ENCODE measurements around the gene ESRRA.

Gene ESRRA

DNA sequence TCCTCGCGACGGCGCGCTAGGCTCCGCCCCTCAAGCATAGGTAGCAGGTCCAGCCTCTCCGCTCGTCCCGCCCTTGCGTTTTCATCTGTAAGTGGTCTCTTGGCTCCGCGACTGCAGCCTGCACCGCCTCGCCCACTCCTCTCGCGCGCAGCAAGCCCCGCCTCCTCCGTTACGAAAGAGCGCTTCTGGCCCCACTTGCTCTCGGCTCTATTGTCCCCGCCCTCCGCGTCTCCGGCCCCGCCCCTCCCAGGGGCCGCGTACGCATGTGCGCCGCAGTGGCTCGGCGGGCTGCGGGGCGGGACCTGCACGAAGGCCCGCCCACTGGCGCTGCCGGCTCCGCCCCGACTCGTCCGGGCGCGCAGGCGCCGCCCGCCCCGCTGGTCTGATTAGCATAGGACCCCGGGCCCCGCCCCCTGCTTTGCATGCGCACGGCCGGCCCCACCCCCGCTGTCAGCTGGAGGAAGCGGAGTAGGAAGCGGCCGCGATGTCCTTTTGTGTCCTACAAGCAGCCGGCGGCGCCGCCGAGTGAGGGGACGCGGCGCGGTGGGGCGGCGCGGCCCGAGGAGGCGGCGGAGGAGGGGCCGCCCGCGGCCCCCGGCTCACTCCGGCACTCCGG lies at the start of gene ESRRA:
ESRRA (plus strand) TSS at position 450 of the 616 bp plus-strand sequence. CDS start 1,656 bp downstream, outside the sequence.
- H3K27ac ChIP-seq (ENCODE audit: low read depth in 2 of 2, low read length in 2 of 2) = peak within 1 kb of the TSS; percentile 99 to 100
- peaks cover 4 to 5% of the 10 kb centered on the region in 2 donors for H3K27me3 ChIP-seq (ENCODE audit: control insufficient read depth in 2 of 2, insufficient read depth in 2 of 2, low read length in 2 of 2)
- peaks cover 27 to 31% of the 10 kb centered on the region in 2 donors for H3K4me1 ChIP-seq (ENCODE audit: control insufficient read depth in 2 of 2, insufficient read depth in 2 of 2, low read length in 2 of 2)
- peak within 1 kb of the TSS; percentile 73 to 92 for H3K4me3 ChIP-seq (ENCODE audit: low read length in 2 of 2)
- H3K36me3 ChIP-seq (ENCODE audit: control insufficient read depth in 2 of 2, insufficient read depth in 2 of 2, low read length in 2 of 2) = peaks cover 0 to 6% of the 10 kb centered on the region in 2 donors
- no peaks in the 10 kb centered on the region for H3K9me3 ChIP-seq (ENCODE audit: control insufficient read depth in 2 of 2, low read length in 2 of 2)
- peak within 1 kb of the TSS; percentile 89 to 90 for H3K9ac ChIP-seq (ENCODE audit: low read depth in 1 of 2, low read length in 2 of 2)

DNA sequence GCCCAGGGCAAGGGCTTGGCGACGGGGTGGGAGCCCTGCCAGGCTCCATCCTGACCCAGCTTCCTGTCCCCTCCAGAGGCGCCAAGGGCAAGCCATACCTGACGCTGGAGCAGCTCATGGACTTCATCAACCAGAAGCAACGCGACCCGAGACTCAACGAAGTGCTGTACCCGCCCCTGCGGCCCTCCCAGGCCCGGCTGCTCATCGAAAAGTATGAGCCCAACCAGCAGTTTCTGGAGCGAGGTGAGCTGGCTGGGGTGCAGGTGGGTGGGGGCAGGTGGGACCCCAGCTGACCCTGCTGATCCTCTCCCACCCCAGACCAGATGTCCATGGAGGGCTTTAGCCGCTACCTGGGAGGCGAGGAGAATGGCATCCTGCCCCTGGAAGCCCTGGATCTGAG lies 49.0 kb upstream of the ESRRA start:
- Histone ChIP-seq H3K36me3 (ENCODE audit: control insufficient read depth in 2 of 2, insufficient read depth in 2 of 2, low read length in 2 of 2) (peaks cover 41 to 50% of the 10 kb centered on the region in 2 donors), H3K4me3 (ENCODE audit: low read length in 2 of 2) (no peak overlapping the region), H3K9me3 (ENCODE audit: control insufficient read depth in 2 of 2, low read length in 2 of 2) (no peaks in the 10 kb centered on the region), H3K27ac (ENCODE audit: low read depth in 2 of 2, low read length in 2 of 2) (no peak overlapping the region), H3K27me3 (ENCODE audit: control insufficient read depth in 2 of 2, insufficient read depth in 2 of 2, low read length in 2 of 2) (no peaks in the 10 kb centered on the region), H3K4me1 (ENCODE audit: control insufficient read depth in 2 of 2, insufficient read depth in 2 of 2, low read length in 2 of 2) (peaks cover 14 to 17% of the 10 kb centered on the region in 2 donors), H3K9ac (ENCODE audit: low read depth in 1 of 2, low read length in 2 of 2) (no peak overlapping the region)

DNA sequence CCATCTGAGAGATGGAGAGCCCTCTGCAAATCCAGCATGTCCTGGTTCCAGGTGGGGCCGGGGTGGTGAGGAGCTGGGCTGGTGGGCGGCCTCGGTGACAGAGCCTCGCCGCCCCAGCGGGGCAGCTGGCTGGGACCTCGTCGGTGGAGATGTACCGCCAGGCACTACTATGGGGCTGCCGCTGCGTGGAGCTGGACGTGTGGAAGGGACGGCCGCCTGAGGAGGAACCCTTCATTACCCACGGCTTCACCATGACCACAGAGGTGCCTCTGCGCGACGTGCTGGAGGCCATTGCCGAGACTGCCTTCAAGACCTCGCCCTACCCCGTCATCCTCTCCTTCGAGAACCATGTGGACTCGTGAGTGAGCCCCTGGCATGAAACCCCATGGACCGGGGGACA lies 47.0 kb upstream of the ESRRA start:
- Histone ChIP-seq H3K9ac (ENCODE audit: low read depth in 1 of 2, low read length in 2 of 2) (no peak overlapping the region), H3K9me3 (ENCODE audit: control insufficient read depth in 2 of 2, low read length in 2 of 2) (no peaks in the 10 kb centered on the region), H3K27ac (ENCODE audit: low read depth in 2 of 2, low read length in 2 of 2) (no peak overlapping the region), H3K4me1 (ENCODE audit: control insufficient read depth in 2 of 2, insufficient read depth in 2 of 2, low read length in 2 of 2) (peaks cover 2 to 6% of the 10 kb centered on the region in 2 donors), H3K27me3 (ENCODE audit: control insufficient read depth in 2 of 2, insufficient read depth in 2 of 2, low read length in 2 of 2) (no peaks in the 10 kb centered on the region), H3K36me3 (ENCODE audit: control insufficient read depth in 2 of 2, insufficient read depth in 2 of 2, low read length in 2 of 2) (peaks cover 59 to 68% of the 10 kb centered on the region in 2 donors), H3K4me3 (ENCODE audit: low read length in 2 of 2) (no peak overlapping the region)

DNA sequence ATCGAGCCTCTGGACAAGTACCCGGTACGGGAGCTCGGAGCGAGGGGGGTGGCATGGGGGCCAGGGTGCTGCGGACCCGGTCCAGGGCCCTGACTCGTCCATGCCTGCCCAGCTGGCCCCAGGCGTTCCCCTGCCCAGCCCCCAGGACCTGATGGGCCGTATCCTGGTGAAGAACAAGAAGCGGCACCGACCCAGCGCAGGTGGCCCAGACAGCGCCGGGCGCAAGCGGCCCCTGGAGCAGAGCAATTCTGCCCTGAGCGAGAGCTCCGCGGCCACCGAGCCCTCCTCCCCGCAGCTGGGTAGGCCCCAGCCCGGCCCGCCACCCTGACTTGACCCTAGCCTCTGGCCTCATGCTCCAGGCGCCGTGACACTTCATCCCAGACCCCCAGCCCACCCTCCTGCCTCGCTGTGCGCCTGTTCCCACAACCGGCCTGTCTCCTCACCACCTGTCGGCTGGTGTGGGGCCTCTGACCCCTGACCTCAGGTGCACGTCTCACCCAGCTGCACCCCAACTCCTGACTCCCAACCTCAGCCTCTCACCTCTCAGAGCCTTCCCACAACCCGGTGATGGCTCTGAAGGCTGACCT lies 46.3 kb upstream of the ESRRA start:
- Histone ChIP-seq H3K4me3 (ENCODE audit: low read length in 2 of 2) (no peak overlapping the region), H3K9ac (ENCODE audit: low read depth in 1 of 2, low read length in 2 of 2) (no peak overlapping the region), H3K36me3 (ENCODE audit: control insufficient read depth in 2 of 2, insufficient read depth in 2 of 2, low read length in 2 of 2) (peaks cover 63 to 73% of the 10 kb centered on the region in 2 donors), H3K27me3 (ENCODE audit: control insufficient read depth in 2 of 2, insufficient read depth in 2 of 2, low read length in 2 of 2) (no peaks in the 10 kb centered on the region), H3K4me1 (ENCODE audit: control insufficient read depth in 2 of 2, insufficient read depth in 2 of 2, low read length in 2 of 2) (no peaks in the 10 kb centered on the region), H3K9me3 (ENCODE audit: control insufficient read depth in 2 of 2, low read length in 2 of 2) (no peaks in the 10 kb centered on the region), H3K27ac (ENCODE audit: low read depth in 2 of 2, low read length in 2 of 2) (no peak overlapping the region)

DNA sequence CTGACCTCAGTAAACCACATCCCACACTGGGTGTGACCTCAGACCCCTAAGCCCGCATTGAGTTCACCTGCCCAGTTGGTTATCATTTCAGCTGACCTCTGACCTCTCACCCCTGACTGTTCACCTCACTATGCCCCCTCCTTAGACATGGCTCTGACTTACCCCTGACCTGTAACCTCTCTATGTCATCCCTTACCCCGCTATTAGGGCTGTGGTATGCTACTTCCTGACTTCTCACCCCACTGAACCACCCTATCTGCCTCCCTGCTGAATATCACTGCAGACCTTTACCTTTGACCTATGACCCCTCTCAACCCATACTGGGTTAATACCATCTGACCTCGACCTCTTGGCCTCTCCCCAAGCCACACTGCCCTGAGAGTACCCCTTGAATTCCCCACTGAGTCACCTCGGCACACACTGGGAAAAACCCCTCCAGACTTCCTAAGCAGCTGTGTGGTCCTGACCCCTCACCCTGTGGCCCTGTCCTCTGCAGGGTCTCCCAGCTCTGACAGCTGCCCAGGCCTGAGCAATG lies 45.7 kb upstream of the ESRRA start:
- Histone ChIP-seq H3K4me3 (ENCODE audit: low read length in 2 of 2) (no peak overlapping the region), H3K27me3 (ENCODE audit: control insufficient read depth in 2 of 2, insufficient read depth in 2 of 2, low read length in 2 of 2) (no peaks in the 10 kb centered on the region), H3K4me1 (ENCODE audit: control insufficient read depth in 2 of 2, insufficient read depth in 2 of 2, low read length in 2 of 2) (no peaks in the 10 kb centered on the region), H3K27ac (ENCODE audit: low read depth in 2 of 2, low read length in 2 of 2) (no peak overlapping the region), H3K9ac (ENCODE audit: low read depth in 1 of 2, low read length in 2 of 2) (no peak overlapping the region), H3K36me3 (ENCODE audit: control insufficient read depth in 2 of 2, insufficient read depth in 2 of 2, low read length in 2 of 2) (peaks cover 62 to 76% of the 10 kb centered on the region in 2 donors), H3K9me3 (ENCODE audit: control insufficient read depth in 2 of 2, low read length in 2 of 2) (no peaks in the 10 kb centered on the region)

DNA sequence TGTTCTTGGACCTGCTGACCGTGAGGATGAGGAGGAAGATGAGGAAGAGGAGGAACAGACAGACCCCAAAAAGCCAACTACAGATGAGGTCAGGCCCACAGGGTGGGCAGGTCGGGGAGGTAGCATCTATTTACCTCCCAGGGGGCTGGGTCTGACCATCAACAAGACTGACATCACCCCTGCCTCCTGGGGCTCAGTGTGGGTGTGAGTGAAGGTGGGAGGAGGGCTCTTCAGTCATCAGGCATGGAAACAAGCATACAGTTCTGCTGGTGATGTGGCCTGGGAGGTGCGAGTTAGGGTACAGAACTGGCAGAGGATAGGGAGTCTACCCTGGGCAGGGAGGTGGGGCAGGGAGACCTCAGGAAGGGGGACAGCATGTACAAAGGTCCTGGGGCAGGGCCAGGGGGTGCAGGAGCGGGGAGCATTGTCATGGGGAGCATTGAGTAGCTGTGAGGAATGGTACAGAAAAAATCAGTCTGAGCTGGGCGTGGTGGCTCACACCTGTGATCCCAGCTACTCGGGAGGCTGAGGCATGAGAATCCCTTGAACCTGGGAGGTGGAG lies 45.1 kb upstream of the ESRRA start:
- Histone ChIP-seq H3K4me3 (ENCODE audit: low read length in 2 of 2) (no peak overlapping the region), H3K36me3 (ENCODE audit: control insufficient read depth in 2 of 2, insufficient read depth in 2 of 2, low read length in 2 of 2) (peaks cover 58 to 73% of the 10 kb centered on the region in 2 donors), H3K4me1 (ENCODE audit: control insufficient read depth in 2 of 2, insufficient read depth in 2 of 2, low read length in 2 of 2) (no peaks in the 10 kb centered on the region), H3K9ac (ENCODE audit: low read depth in 1 of 2, low read length in 2 of 2) (no peak overlapping the region), H3K9me3 (ENCODE audit: control insufficient read depth in 2 of 2, low read length in 2 of 2) (no peaks in the 10 kb centered on the region), H3K27ac (ENCODE audit: low read depth in 2 of 2, low read length in 2 of 2) (no peak overlapping the region), H3K27me3 (ENCODE audit: control insufficient read depth in 2 of 2, insufficient read depth in 2 of 2, low read length in 2 of 2) (no peaks in the 10 kb centered on the region)

DNA sequence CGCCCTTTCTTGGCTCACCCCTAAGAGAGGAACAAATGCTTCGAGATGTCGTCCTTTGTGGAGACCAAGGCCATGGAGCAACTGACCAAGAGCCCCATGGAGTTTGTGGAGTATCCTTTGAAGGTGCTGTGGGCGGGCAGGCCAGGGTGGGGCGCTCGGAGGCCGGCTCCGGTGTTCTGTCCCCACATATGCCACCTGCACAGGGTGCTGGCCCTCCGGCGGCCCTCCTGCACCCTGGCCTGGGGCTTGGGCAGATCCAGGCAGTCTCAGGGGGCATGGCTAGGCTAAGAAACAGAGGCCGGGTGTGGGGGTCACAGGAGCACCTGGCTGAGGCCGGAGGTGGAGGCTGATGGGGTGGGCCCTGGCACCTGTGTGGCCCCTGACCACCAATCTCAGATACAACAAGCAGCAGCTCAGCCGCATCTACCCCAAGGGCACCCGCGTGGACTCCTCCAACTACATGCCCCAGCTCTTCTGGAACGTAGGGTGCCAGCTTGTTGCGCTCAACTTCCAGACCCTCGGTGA lies 43.7 kb upstream of the ESRRA start:
- Histone ChIP-seq H3K27me3 (ENCODE audit: control insufficient read depth in 2 of 2, insufficient read depth in 2 of 2, low read length in 2 of 2) (no peaks in the 10 kb centered on the region), H3K9ac (ENCODE audit: low read depth in 1 of 2, low read length in 2 of 2) (no peak overlapping the region), H3K4me1 (ENCODE audit: control insufficient read depth in 2 of 2, insufficient read depth in 2 of 2, low read length in 2 of 2) (peaks cover 0 to 2% of the 10 kb centered on the region in 2 donors), H3K27ac (ENCODE audit: low read depth in 2 of 2, low read length in 2 of 2) (no peak overlapping the region), H3K36me3 (ENCODE audit: control insufficient read depth in 2 of 2, insufficient read depth in 2 of 2, low read length in 2 of 2) (peaks cover 59 to 75% of the 10 kb centered on the region in 2 donors), H3K9me3 (ENCODE audit: control insufficient read depth in 2 of 2, low read length in 2 of 2) (no peaks in the 10 kb centered on the region), H3K4me3 (ENCODE audit: low read length in 2 of 2) (no peak overlapping the region)

DNA sequence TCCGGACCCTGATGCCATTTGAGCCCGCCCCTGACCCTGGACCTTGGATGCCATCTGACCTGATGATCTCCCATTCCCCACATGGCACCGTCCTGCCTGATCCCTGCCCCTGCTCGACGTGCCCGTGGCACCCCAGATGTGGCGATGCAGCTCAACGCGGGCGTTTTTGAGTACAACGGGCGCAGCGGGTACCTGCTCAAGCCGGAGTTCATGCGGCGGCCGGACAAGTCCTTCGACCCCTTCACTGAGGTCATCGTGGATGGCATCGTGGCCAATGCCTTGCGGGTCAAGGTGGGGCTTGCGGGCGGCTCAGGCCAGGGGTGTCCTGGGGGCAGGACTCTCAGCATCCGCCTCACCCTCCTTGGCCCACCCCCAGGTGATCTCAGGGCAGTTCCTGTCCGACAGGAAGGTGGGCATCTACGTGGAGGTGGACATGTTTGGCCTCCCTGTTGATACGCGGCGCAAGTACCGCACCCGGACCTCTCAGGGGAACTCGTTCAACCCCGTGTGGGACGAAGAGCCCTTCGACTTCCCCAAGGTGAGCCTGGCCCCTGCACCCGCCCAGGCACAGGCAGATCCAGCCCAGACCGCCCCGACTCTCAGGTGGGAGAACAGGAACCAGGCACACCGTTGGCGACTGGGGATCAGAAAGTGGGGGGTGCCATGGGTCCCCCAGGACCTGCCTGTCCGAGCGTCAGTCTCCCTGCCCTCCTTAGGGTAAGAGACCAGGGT lies 42.9 kb upstream of the ESRRA start:
- Histone ChIP-seq H3K9ac (ENCODE audit: low read depth in 1 of 2, low read length in 2 of 2) (no peak overlapping the region), H3K4me3 (ENCODE audit: low read length in 2 of 2) (no peak overlapping the region), H3K36me3 (ENCODE audit: control insufficient read depth in 2 of 2, insufficient read depth in 2 of 2, low read length in 2 of 2) (peaks cover 60 to 71% of the 10 kb centered on the region in 2 donors), H3K27ac (ENCODE audit: low read depth in 2 of 2, low read length in 2 of 2) (no peak overlapping the region), H3K27me3 (ENCODE audit: control insufficient read depth in 2 of 2, insufficient read depth in 2 of 2, low read length in 2 of 2) (no peaks in the 10 kb centered on the region), H3K9me3 (ENCODE audit: control insufficient read depth in 2 of 2, low read length in 2 of 2) (no peaks in the 10 kb centered on the region), H3K4me1 (ENCODE audit: control insufficient read depth in 2 of 2, insufficient read depth in 2 of 2, low read length in 2 of 2) (peaks cover 3 to 6% of the 10 kb centered on the region in 2 donors)

DNA sequence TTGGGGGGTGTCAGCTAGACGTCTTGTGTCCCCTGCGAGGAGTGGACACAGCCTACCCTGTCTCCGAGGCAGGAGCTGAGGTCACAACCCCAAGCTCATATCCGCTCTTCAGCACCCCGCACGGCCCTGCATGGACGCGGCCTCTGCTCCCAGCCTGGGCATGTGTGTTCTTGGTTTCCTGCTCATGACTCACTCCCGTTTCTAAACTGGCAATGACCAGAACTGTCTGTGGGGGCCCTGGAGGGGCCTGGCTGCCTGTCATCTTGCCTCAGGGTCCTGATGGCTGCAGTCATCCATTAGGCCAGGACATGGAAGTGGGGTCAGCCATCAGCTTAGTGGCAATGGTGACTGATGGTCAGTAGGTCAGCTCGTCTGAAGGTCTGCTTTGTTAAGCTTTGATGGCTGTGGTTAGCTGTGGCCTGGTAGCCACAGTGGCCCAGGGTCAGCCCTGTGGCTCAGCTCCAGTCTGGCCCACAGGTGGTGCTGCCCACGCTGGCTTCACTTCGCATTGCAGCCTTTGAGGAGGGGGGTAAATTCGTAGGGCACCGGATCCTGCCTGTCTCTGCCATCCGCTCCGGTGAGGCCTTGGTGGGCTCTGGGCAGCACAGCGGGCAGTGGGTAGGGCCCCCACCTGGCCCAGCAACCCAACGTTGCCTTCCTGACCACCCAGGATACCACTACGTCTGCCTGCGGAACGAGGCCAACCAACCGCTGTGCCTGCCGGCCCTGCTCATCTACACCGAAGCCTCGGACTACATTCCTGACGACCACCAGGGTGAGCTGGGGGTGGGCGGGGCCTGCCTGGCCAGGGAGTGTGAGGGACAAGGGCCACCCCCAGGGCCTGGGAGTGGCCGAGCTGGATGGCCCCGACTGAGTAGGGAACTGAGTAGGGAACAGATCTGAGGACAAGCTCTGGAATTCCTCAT lies 42.0 kb upstream of the ESRRA start:
- Histone ChIP-seq H3K27me3 (ENCODE audit: control insufficient read depth in 2 of 2, insufficient read depth in 2 of 2, low read length in 2 of 2) (no peaks in the 10 kb centered on the region), H3K4me3 (ENCODE audit: low read length in 2 of 2) (no peak overlapping the region), H3K4me1 (ENCODE audit: control insufficient read depth in 2 of 2, insufficient read depth in 2 of 2, low read length in 2 of 2) (peaks cover 10 to 14% of the 10 kb centered on the region in 2 donors), H3K36me3 (ENCODE audit: control insufficient read depth in 2 of 2, insufficient read depth in 2 of 2, low read length in 2 of 2) (peaks cover 60 to 66% of the 10 kb centered on the region in 2 donors), H3K9ac (ENCODE audit: low read depth in 1 of 2, low read length in 2 of 2) (no peak overlapping the region), H3K9me3 (ENCODE audit: control insufficient read depth in 2 of 2, low read length in 2 of 2) (no peaks in the 10 kb centered on the region), H3K27ac (ENCODE audit: low read depth in 2 of 2, low read length in 2 of 2) (no peak overlapping the region)
